Breast epithelium (tissue), 4 donors: Measurements from ENCODE around the gene CEPT1. TPM values are rescaled to one million over a fixed set of nuclear protein-coding genes. Genes with fewer than 3 reads are reported as not detected.

Experiments used
- DNase-seq, 2 donors: peaks; one replicate each; pipeline ENCODE4 v3.0.0-alpha.2; 2019; ENCODE audit warnings: low spot score in 2 of 2
- H3K27ac ChIP-seq, 2 donors: fragments of 200-600 bp; sonication (generic) in 1 of 2; one replicate each; pipeline ENCODE4 v1.5.1; 2016 to 2019; ENCODE audit warnings: mild to moderate bottlenecking in 1 of 2
- H3K27me3 ChIP-seq, 2 donors: fragments of 200-600 bp; sonication (generic) in 1 of 2; one replicate each; pipeline versions ENCODE4 v1.5.1 to v1.6.0; 2017 to 2019; ENCODE audit warnings: control low read depth in 1 of 2, mild to moderate bottlenecking in 1 of 2
- H3K36me3 ChIP-seq: fragments of 200-600 bp; one replicate; pipeline ENCODE4 v1.5.1; 2019
- H3K4me1 ChIP-seq, 2 donors: fragments of 200-600 bp; sonication (generic); one replicate each; pipeline ENCODE4 v1.5.1; 2016 to 2019; ENCODE audit warnings: control low read depth in 1 of 2
- H3K4me3 ChIP-seq, 3 donors: fragments of 200-600 bp; sonication (generic); 1 replicate in 2 of 3; 2 replicates in 1 of 3; pipeline ENCODE4 v1.5.1; 2016 to 2019; ENCODE audit warnings: mild to moderate bottlenecking in 3 of 3, moderate library complexity in 2 of 3
- H3K9me3 ChIP-seq, 2 donors: fragments of 200-600 bp; sonication (generic) in 1 of 2; one replicate each; pipeline ENCODE4 v1.5.1; 2016 to 2019; ENCODE audit warnings: control low read depth in 1 of 2
- POLR2A ChIP-seq: fragments of 450-650 bp; IDR thresholded peaks from one replicate; pipeline ENCODE4 v1.6.1; 2016; ENCODE audit warnings: antibody characterized with exemption, mild to moderate bottlenecking, moderate library complexity
- POLR2AphosphoS5 ChIP-seq, 3 donors: sonication (generic); formaldehyde crosslinking; IDR thresholded peaks; one replicate each; pipeline ENCODE4 v1.6.1; 2017; ENCODE audit warnings: antibody characterized with exemption in 3 of 3
- intact Hi-C: fragments of 100-400 bp; cut with DNase I; formaldehyde crosslinking; loops from one replicate; pipeline ENCODE4 v1.15.1; 2023; ENCODE audit warnings: low total_unique reads
- total RNA-seq, 3 donors: library from RNA; depleted of rRNA; stranded (reverse); fragments of >200 nt; gene quantifications; one replicate each; pipeline ENCODE4 v1.1.0, GENCODE V29; 2016
- TF ChIP-seq, protein P1 (sequence below), 3 donors: fragments of 450-650 bp; IDR thresholded peaks; one replicate each; pipeline ENCODE4 v1.5.1; 2016 to 2017; ENCODE audit warnings: antibody characterized with exemption in 3 of 3, mild to moderate bottlenecking in 3 of 3, moderate library complexity in 3 of 3

The CEPT1 gene
- total RNA-seq, 3 donors from 2014 or later = 49.8 to 67.7 (median 62.5) TPM

DNA sequence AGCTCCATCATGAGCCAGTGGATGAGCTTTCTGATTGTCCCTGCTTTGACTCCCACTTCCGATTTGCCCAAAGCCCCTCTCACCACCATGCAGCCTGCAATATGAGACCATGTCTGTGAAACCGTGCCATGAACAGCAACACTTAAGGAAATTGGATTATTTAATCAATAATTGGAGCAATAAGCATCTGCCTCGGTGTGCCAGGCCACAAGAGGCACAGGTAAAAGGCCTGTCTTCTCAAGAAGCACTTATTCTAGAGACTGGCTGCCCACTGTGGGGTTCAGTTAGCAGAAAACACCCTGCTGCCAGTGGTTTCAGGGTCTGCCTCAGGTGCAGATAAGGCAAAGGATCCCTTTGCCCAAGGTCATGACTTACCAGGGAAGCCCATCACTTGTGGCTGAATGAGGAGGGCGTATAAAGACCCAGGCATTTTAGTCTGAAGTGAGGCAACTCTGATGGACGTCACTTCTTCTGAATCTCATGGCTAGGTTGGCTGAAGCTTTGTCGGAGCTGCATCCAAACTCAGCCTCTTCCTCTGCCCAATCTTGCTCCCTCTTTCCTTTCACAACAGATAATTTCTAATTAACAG lies 80.4 kb downstream of the CEPT1 start:
- Histone ChIP-seq H3K4me3 (no peak overlapping the region), H3K9me3 (no peaks in the 10 kb centered on the region), H3K36me3 (no peaks in the 10 kb centered on the region), H3K27me3 (no peaks in the 10 kb centered on the region), H3K27ac (no peak overlapping the region), H3K4me1 (no peaks in the 10 kb centered on the region)
- TF ChIP-seq POLR2A (no peak), POLR2AphosphoS5 (IDR thresholded peaks at IDR 0.05) (no peak)
- TF ChIP-seq, protein P1, sequence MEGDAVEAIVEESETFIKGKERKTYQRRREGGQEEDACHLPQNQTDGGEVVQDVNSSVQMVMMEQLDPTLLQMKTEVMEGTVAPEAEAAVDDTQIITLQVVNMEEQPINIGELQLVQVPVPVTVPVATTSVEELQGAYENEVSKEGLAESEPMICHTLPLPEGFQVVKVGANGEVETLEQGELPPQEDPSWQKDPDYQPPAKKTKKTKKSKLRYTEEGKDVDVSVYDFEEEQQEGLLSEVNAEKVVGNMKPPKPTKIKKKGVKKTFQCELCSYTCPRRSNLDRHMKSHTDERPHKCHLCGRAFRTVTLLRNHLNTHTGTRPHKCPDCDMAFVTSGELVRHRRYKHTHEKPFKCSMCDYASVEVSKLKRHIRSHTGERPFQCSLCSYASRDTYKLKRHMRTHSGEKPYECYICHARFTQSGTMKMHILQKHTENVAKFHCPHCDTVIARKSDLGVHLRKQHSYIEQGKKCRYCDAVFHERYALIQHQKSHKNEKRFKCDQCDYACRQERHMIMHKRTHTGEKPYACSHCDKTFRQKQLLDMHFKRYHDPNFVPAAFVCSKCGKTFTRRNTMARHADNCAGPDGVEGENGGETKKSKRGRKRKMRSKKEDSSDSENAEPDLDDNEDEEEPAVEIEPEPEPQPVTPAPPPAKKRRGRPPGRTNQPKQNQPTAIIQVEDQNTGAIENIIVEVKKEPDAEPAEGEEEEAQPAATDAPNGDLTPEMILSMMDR (IDR thresholded peaks at IDR 0.05) = no peak
- DNase-seq = no peak
- intact Hi-C loops = no loop called here

DNA sequence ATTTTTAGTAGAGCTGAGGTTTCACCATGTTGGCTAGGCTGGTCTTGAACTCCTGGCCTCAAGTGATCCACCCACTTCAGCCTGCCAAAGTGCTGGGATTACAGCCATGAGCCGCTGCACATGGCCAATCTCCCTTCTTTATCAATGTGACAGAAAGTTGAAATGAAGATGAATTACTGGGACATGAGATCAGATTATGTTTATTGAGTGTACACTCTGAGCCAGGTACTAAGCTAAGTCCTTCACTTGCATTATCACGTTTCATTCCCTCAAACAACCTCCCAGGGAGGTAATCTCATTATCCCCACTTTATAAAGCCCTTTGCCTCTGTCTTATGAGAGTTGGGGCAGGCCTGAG lies 81.2 kb downstream of the CEPT1 start:
- no peak for DNase-seq
- Histone ChIP-seq H3K27ac (no peak overlapping the region), H3K36me3 (no peaks in the 10 kb centered on the region), H3K27me3 (no peaks in the 10 kb centered on the region), H3K4me1 (no peaks in the 10 kb centered on the region), H3K4me3 (no peak overlapping the region), H3K9me3 (no peaks in the 10 kb centered on the region)
- intact Hi-C loops = no loop called here
- TF ChIP-seq POLR2A (no peak), POLR2AphosphoS5 (IDR thresholded peaks at IDR 0.05) (no peak)
- TF ChIP-seq, protein P1 (IDR thresholded peaks at IDR 0.05) = no peak

DNA sequence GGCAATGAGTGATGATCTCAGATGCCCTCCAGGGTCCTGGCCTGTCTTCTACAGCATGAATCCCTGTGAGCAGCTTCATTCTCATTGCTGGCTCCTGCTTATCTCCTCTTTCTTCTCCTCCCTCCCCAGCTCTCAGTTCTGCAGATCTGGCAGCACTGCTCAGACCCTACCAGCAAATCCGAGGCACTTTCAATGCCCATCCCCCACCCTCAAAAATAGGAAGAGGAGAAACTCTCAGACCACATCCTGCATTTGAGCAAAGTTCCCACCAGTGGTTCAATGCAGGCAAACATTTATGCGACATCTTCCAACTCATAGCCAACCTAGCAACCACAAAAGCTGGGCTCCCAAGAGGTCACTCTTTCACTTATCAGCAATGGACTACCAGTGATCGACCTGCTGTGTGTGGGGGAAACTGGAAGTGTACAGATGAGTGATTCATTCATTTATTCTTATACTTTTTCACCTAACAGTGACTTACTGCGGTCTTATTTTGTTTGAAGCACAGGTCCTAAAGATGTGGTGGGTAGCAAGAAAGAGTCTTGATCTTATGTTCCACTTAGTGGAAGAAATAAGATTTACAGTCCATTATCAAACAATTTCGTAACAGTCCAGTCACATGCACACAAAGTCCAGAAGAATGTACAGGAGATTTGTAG lies 81.7 kb downstream of the CEPT1 start:
- Histone ChIP-seq H3K36me3 (no peaks in the 10 kb centered on the region), H3K4me3 (no peak overlapping the region), H3K27ac (peak overlapping the region; percentile 5 to 48), H3K4me1 (no peaks in the 10 kb centered on the region), H3K27me3 (no peaks in the 10 kb centered on the region), H3K9me3 (no peaks in the 10 kb centered on the region)
- no peak for TF ChIP-seq POLR2AphosphoS5 (IDR thresholded peaks at IDR 0.05)
- TF ChIP-seq, protein P1 (IDR thresholded peaks at IDR 0.05) = no peak
- TF ChIP-seq POLR2A = no peak
- intact Hi-C loops = no loop called here
- DNase-seq = no peak

DNA sequence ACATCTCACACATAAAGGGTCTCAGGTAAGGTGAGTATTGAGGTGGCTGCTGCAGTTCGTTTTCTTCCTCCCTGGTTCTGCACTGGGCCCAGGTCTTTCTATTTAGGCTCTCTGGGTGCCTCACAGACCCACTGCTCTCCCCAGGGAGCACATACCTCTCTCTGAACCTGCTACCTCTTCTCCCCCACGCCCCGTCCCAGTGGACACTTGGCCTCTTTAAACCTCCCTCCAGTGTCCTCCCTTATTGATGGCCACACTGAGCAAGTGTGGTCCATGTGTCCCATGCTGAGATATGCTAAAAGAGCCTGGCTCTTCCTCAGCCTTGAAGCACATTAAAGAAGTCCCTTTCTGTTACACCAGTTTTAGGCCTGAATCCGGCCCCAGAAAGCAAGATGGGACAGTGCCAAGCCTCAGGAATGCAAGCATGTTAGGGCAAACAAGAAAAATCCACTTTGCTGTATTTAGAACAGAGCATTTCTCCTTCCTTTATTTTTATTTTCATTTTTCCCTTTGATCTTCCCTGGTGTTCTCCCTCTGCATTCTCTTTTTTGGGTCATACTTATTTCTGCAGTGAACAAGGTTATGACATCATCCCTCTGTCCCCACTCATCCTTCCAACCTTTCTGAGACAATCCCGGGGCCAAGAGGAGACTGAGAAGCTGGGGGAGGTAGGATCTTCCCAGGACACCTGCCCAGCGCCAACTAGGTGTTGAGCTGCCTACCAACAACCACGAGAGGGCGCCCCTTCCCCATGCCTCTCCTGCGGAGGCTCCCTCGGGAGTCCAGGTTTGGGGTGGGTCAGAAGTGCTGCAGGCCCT lies 82.5 kb downstream of the CEPT1 start:
- H3K36me3 ChIP-seq = no peaks in the 10 kb centered on the region
- H3K4me1 ChIP-seq = peaks cover under 1 to 7% of the 10 kb centered on the region in 2 donors
- H3K27ac ChIP-seq = peak overlapping the region; percentile 5 to 48
- H3K4me3 ChIP-seq = no peak overlapping the region
- DNase-seq = peak; percentile 69 to 78
- H3K27me3 ChIP-seq = no peaks in the 10 kb centered on the region
- no peaks in the 10 kb centered on the region for H3K9me3 ChIP-seq
- intact Hi-C loops = no loop called here
- TF ChIP-seq POLR2A (no peak), POLR2AphosphoS5 (IDR thresholded peaks at IDR 0.05) (peak in 1 of 3 donors; percentile 30)
- TF ChIP-seq, protein P1 (IDR thresholded peaks at IDR 0.05) = peak; percentile 92 to 93 (median 92)
